Vagina (tissue), 2 donors: Measurements from ENCODE around the gene PTGER3.

Experiments
- CTCF ChIP-seq, 3 experiments: fragments of 450-650 bp in 2 of 3; fragments of 200-600 bp in 1 of 3; sonication (generic) in 1 of 3; IDR thresholded peaks; one replicate each; pipeline ENCODE4 v1.5.1; 2017 to 2019; ENCODE audit warnings: antibody characterized with exemption in 3 of 3, mild to moderate bottlenecking in 2 of 3, moderate library complexity in 2 of 3
- POLR2A ChIP-seq, 2 donors: fragments of 450-650 bp; IDR thresholded peaks; one replicate each; pipeline ENCODE4 v1.6.1; 2017; ENCODE audit warnings: antibody characterized with exemption in 2 of 2, mild to moderate bottlenecking in 2 of 2, moderate library complexity in 2 of 2

- TF ChIP-seq POLR2A (IDR thresholded peaks at IDR 0.05) (no peak), CTCF (IDR thresholded peaks at IDR 0.05) (no peak)
Measured at GRCh38 chr1:71026093-71026492, 21.5 kb downstream of the PTGER3 start.
